Transverse colon (tissue), 4 donors: ENCODE measurements around the gene PRKCH.

Source experiments
- POLR2A ChIP-seq: fragments of 450-650 bp; IDR thresholded peaks from one replicate; pipeline ENCODE4 v1.6.1; 2016; ENCODE audit warnings: antibody characterized with exemption, mild to moderate bottlenecking, moderate library complexity
- POLR2AphosphoS5 ChIP-seq, 3 donors: sonication (generic); formaldehyde crosslinking; IDR thresholded peaks; one replicate each; pipeline ENCODE4 v1.6.1; 2016; ENCODE audit warnings: antibody characterized with exemption in 3 of 3
- TF ChIP-seq, protein P1 (sequence below), 5 experiments: fragments of 200-600 bp in 3 of 5; fragments of 450-650 bp in 2 of 5; sonication (generic) in 3 of 5; IDR thresholded peaks; 1 replicate in 2 of 5; 2 replicates in 3 of 5; pipeline ENCODE4 v1.5.1; 2016 to 2017; ENCODE audit warnings: antibody characterized with exemption in 5 of 5, inconsistent platforms in 3 of 5, mild to moderate bottlenecking in 2 of 5, moderate library complexity in 1 of 5

DNA sequence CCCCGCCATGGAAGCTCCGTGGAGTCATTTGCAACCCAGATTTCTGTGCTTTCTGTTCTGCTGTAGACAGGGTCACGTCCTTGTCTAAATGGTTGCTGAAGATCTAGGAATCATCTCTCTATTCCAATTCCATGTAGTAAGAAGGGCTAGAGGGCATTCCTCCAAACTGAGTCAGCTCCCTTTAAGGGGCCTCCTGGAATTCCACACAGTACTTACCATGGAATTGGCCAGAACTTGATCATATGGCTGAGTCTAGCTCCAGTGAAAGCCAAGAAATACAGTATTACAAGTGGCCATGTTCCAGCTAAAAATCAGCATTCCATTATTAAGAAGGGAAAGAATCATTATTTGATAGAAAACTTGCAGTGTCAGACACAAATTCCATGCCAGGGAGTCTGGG lies 171.9 kb downstream of the PRKCH start:
- TF ChIP-seq, protein P1, sequence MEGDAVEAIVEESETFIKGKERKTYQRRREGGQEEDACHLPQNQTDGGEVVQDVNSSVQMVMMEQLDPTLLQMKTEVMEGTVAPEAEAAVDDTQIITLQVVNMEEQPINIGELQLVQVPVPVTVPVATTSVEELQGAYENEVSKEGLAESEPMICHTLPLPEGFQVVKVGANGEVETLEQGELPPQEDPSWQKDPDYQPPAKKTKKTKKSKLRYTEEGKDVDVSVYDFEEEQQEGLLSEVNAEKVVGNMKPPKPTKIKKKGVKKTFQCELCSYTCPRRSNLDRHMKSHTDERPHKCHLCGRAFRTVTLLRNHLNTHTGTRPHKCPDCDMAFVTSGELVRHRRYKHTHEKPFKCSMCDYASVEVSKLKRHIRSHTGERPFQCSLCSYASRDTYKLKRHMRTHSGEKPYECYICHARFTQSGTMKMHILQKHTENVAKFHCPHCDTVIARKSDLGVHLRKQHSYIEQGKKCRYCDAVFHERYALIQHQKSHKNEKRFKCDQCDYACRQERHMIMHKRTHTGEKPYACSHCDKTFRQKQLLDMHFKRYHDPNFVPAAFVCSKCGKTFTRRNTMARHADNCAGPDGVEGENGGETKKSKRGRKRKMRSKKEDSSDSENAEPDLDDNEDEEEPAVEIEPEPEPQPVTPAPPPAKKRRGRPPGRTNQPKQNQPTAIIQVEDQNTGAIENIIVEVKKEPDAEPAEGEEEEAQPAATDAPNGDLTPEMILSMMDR (IDR thresholded peaks at IDR 0.05) = no peak
- TF ChIP-seq POLR2A = no peak
- no peak for TF ChIP-seq POLR2AphosphoS5 (IDR thresholded peaks at IDR 0.05)
